NCI-H748 treated with DMSO at 0.1 percent for 48 hours (cell line): Measurements from ENCODE around the gene C5AR1.
"Not testable (repeated sequence)": the region's sequence is repeated elsewhere in the genome, so short reads cannot be mapped to it uniquely, and the experiment has no call there.

ENCODE experiments used
- DNase-seq: peaks from one replicate; lab custom pipeline; 2025; lab: John Stamatoyannopoulos, UW

The C5AR1 gene

GRCh38 chr19:47309608-47310007 lies at the start of gene C5AR1:
Gene C5AR1 (plus strand): TSS chr19:47309861. CDS start chr19:47309896, 35 bp downstream.
- no peak for DNase-seq

GRCh38 chr19:47260476-47260875 lies 49.2 kb upstream of the C5AR1 start:
- no peak for DNase-seq

- not testable (repeated sequence) for DNase-seq
Measured at GRCh38 chr19:47261946-47262793, 47.5 kb upstream of the C5AR1 start.

GRCh38 chr19:47264629-47265028 lies 45.0 kb upstream of the C5AR1 start:
- no peak for DNase-seq

GRCh38 chr19:47266401-47266941 lies 43.2 kb upstream of the C5AR1 start:
- DNase-seq, result no peak

- DNase-seq, result no peak
Measured at GRCh38 chr19:47267350-47267759, 42.3 kb upstream of the C5AR1 start.

GRCh38 chr19:47268028-47268427 lies 41.6 kb upstream of the C5AR1 start:
- no peak for DNase-seq

- no peak for DNase-seq
Measured at GRCh38 chr19:47269596-47269995, 40.1 kb upstream of the C5AR1 start.

GRCh38 chr19:47270408-47270807 lies 39.3 kb upstream of the C5AR1 start:
- no peak for DNase-seq

- no peak for DNase-seq
Measured at GRCh38 chr19:47271949-47272348, 37.7 kb upstream of the C5AR1 start.

GRCh38 chr19:47272448-47273312 lies 37.0 kb upstream of the C5AR1 start:
- no peak for DNase-seq

- peak; percentile 76 for DNase-seq
Measured at GRCh38 chr19:47273313-47274070, 36.2 kb upstream of the C5AR1 start.

- peak; percentile 96 for DNase-seq
Measured at GRCh38 chr19:47274071-47274890, 35.4 kb upstream of the C5AR1 start, which contains the start of gene INAFM1. Gene INAFM1 (plus strand): TSS chr19:47274885. CDS start chr19:47274920, 35 bp downstream.

- no peak for DNase-seq
Measured at GRCh38 chr19:47274891-47275761, 34.5 kb upstream of the C5AR1 start.

- no peak for DNase-seq
Measured at GRCh38 chr19:47275791-47276461, 33.7 kb upstream of the C5AR1 start.

GRCh38 chr19:47276513-47276912 lies 33.1 kb upstream of the C5AR1 start:
- not testable (repeated sequence) for DNase-seq

GRCh38 chr19:47280183-47280797 lies 29.4 kb upstream of the C5AR1 start:
- DNase-seq, result no peak

- no peak for DNase-seq
Measured at GRCh38 chr19:47283405-47284059, 26.1 kb upstream of the C5AR1 start.
